Ishikawa (cell line): ENCODE results near the gene CAD.
A peak's percentile ranks its signal among the peaks of the same experiment; 100 is the strongest.

ENCODE experiments used
- CEBPB ChIP-seq: IDR thresholded peaks from 2 replicates; pipeline ENCODE4 v1.6.1; 2012
- CREB1 ChIP-seq: IDR thresholded peaks from 2 replicates; pipeline ENCODE4 v1.6.1; 2012; ENCODE audit warnings: low read depth
- EGR1 ChIP-seq: IDR thresholded peaks from 2 replicates; pipeline ENCODE4 v1.6.1; 2012
- EP300 ChIP-seq: IDR thresholded peaks from 2 replicates; pipeline ENCODE4 v1.6.1; 2012; ENCODE audit warnings: borderline replicate concordance
- FOXM1 ChIP-seq: IDR thresholded peaks from 2 replicates; pipeline ENCODE4 v1.6.1; 2012; ENCODE audit warnings: low read depth, borderline replicate concordance
- NFIC ChIP-seq: IDR thresholded peaks from 2 replicates; pipeline ENCODE4 v1.6.1; 2012
- RAD21 ChIP-seq: IDR thresholded peaks from 2 replicates; pipeline ENCODE4 v1.6.1; 2012; ENCODE audit warnings: low read depth
- TAF1 ChIP-seq: IDR thresholded peaks from 2 replicates; pipeline ENCODE4 v1.6.1; 2012; ENCODE audit warnings: low read depth, mild to moderate bottlenecking
- TCF12 ChIP-seq: IDR thresholded peaks from 2 replicates; pipeline ENCODE4 v1.6.1; 2012; ENCODE audit warnings: low read depth
- TEAD4 ChIP-seq: IDR thresholded peaks from 2 replicates; pipeline ENCODE4 v1.6.1; 2012
- USF1 ChIP-seq: IDR thresholded peaks from 2 replicates; pipeline ENCODE4 v1.6.1; 2012
- YY1 ChIP-seq: IDR thresholded peaks from 2 replicates; pipeline ENCODE4 v1.6.1; 2012; ENCODE audit warnings: low read depth
- ZBTB7A ChIP-seq: IDR thresholded peaks from 2 replicates; pipeline ENCODE4 v1.6.1; 2012; ENCODE audit warnings: low read depth
- TF ChIP-seq, protein P1 (sequence below): IDR thresholded peaks from 2 replicates; pipeline ENCODE4 v1.6.1; 2012; ENCODE audit warnings: low read depth, mild to moderate bottlenecking
- TF ChIP-seq, protein P2 (sequence below): IDR thresholded peaks from 2 replicates; pipeline ENCODE4 v1.6.1; 2012

Gene CAD

DNA sequence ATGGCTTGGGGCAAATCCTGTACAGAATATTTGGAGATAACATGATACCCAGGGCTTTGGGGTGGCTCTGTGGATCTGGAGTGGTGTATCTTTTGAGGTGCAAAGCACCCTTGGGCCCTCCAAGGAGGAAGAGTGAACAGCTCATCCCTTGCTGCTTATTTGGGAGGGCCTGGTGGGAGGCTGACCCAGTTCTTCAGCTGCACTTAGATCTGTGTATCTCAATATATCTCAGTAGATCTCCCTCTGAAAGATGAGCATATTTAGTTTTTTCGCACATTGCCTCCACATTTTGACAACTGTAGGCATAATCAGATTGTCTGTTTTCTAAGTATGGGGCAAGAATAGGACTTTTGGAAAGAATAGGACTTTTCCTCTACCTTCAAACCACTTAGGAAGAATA lies 67.8 kb downstream of the CAD start:
- no peak for TF ChIP-seq TCF12

GRCh38 chr2:27285481-27285880 lies 68.3 kb downstream of the CAD start:
- no peak for TF ChIP-seq TAF1
- no peak for TF ChIP-seq USF1
- TF ChIP-seq NFIC, result no peak
- TF ChIP-seq, protein P1, sequence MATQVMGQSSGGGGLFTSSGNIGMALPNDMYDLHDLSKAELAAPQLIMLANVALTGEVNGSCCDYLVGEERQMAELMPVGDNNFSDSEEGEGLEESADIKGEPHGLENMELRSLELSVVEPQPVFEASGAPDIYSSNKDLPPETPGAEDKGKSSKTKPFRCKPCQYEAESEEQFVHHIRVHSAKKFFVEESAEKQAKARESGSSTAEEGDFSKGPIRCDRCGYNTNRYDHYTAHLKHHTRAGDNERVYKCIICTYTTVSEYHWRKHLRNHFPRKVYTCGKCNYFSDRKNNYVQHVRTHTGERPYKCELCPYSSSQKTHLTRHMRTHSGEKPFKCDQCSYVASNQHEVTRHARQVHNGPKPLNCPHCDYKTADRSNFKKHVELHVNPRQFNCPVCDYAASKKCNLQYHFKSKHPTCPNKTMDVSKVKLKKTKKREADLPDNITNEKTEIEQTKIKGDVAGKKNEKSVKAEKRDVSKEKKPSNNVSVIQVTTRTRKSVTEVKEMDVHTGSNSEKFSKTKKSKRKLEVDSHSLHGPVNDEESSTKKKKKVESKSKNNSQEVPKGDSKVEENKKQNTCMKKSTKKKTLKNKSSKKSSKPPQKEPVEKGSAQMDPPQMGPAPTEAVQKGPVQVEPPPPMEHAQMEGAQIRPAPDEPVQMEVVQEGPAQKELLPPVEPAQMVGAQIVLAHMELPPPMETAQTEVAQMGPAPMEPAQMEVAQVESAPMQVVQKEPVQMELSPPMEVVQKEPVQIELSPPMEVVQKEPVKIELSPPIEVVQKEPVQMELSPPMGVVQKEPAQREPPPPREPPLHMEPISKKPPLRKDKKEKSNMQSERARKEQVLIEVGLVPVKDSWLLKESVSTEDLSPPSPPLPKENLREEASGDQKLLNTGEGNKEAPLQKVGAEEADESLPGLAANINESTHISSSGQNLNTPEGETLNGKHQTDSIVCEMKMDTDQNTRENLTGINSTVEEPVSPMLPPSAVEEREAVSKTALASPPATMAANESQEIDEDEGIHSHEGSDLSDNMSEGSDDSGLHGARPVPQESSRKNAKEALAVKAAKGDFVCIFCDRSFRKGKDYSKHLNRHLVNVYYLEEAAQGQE, result no peak
- TF ChIP-seq TEAD4, result no peak
- TF ChIP-seq EP300, result no peak
- TF ChIP-seq YY1, result no peak
- TF ChIP-seq FOXM1, result no peak
- TF ChIP-seq, protein P2, sequence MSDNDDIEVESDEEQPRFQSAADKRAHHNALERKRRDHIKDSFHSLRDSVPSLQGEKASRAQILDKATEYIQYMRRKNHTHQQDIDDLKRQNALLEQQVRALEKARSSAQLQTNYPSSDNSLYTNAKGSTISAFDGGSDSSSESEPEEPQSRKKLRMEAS, result no peak
- no peak for TF ChIP-seq CREB1

- TF ChIP-seq CEBPB (no peak), RAD21 (no peak), USF1 (no peak), TCF12 (no peak), NFIC (no peak), ZBTB7A (no peak), TAF1 (no peak), EGR1 (no peak), YY1 (no peak), CREB1 (no peak), TEAD4 (no peak), FOXM1 (no peak)
- TF ChIP-seq, protein P1, result no peak
- TF ChIP-seq, protein P2, result no peak
These were observed 71.4 kb downstream of the CAD start for GRCh38 chr2:27288610-27289009.

GRCh38 chr2:27290549-27290948 lies 73.4 kb downstream of the CAD start:
- TF ChIP-seq CREB1, result no peak
- TF ChIP-seq CEBPB, result no peak
- TF ChIP-seq FOXM1, result no peak
- no peak for TF ChIP-seq EGR1
- TF ChIP-seq TAF1, result no peak

DNA sequence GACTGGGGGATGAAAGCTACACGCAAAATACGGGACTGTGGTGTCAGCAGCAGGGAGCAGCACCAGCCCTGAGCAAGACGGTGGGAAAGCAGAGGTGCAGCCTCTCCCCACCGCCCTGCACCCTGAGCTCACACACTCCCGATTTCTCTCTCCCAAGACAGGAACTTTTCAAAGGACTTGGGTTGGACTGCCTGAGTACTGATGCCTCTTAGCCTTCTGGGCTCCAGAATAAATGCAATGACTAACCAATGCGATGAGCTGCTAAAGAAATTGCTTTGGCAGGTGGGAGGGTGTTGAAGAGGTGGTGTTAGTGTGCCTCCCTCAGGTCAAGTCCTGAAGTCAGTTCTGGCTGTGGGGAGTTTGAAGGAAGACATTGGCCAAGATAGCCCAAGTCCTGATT lies 74.7 kb downstream of the CAD start:
- TF ChIP-seq, protein P2, result no peak
- no peak for TF ChIP-seq EGR1
- TF ChIP-seq RAD21, result peak; percentile 49
